ENCODE data around the gene TMEM132C.

DNA sequence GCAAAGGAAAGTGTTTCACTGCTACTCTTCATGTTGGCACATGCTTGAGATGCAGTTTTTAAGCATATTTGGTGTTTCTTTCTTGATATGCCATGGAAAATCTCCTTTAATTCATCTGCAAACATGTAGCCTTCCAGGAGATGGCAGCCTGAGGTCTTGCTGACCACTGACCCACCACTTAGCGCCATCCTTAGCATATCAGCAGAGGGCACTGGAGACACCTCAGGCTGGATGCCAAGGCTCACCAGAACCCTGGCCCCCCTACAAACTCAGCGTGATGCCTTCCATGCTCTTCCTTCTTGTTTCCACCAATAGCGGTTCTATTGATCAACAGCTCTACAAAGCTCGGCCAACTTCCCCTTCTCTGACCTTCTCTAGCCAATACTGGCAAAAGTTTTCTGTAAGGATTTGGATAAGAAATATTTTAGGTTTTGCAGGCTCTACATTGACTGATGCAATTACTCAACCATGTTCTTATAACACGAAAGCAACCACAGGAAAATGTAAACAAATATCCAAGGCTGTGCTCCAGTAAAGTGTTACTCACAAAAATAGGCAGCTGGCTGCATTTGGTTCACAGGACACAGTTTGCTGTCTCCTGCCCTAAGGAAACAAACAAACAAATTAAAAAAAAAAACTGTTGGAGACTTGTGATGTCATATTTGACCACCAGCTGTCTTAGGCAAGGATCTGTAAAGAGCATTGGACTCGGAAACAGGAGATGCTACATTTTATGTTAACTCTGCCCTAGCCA, 347.0 kb downstream of the TMEM132C start:
- TF ChIP-seq, protein P1, sequence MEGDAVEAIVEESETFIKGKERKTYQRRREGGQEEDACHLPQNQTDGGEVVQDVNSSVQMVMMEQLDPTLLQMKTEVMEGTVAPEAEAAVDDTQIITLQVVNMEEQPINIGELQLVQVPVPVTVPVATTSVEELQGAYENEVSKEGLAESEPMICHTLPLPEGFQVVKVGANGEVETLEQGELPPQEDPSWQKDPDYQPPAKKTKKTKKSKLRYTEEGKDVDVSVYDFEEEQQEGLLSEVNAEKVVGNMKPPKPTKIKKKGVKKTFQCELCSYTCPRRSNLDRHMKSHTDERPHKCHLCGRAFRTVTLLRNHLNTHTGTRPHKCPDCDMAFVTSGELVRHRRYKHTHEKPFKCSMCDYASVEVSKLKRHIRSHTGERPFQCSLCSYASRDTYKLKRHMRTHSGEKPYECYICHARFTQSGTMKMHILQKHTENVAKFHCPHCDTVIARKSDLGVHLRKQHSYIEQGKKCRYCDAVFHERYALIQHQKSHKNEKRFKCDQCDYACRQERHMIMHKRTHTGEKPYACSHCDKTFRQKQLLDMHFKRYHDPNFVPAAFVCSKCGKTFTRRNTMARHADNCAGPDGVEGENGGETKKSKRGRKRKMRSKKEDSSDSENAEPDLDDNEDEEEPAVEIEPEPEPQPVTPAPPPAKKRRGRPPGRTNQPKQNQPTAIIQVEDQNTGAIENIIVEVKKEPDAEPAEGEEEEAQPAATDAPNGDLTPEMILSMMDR (IDR thresholded peaks at IDR 0.05) = no peak
- no peak for TF ChIP-seq POLR2A (IDR thresholded peaks at IDR 0.05)

All from lower leg skin (tissue), 3 donors.